HepG2 (cell line): ENCODE measurements around the gene POM121. TPM values are rescaled to one million over a fixed set of nuclear protein-coding genes. Genes with fewer than 3 reads are reported as not detected.
"Not testable (repeated sequence)": the region's sequence is repeated elsewhere in the genome, so short reads cannot be mapped to it uniquely, and the experiment has no call there.

Experiments used
- ATAC-seq: fragments of 200-7000 bp; cut with Tn5 transposase; 3 replicates; pipeline ENCODE4 v1.9.1; 2020; ENCODE audit warnings: mild to moderate bottlenecking, moderate library complexity
- BruUV-seq: library from RNA; stranded (reverse); fragments of 400-500 nt; replicated peaks from 2 replicates; lab custom pipeline; 2021; lab: Mats Ljungman, UMichigan
- CTCF ChIA-PET: fragments of 300-600 bp; formaldehyde crosslinking; extraction: SDS; loops from one replicate; lab custom pipeline; 2021; ENCODE audit warnings: low total read pairs, inconsistent platforms, low intra/inter-chr PET ratio; lab: Yijun Ruan, JAX
- POLR2A ChIA-PET: fragments of 350-600 bp; sonication (Branson Sonifier 250); formaldehyde crosslinking; loops from one replicate; lab custom pipeline; 2020; ENCODE audit warnings: antibody characterized with exemption, inconsistent platforms; lab: Yijun Ruan, JAX
- DNase-seq: peaks from one replicate; pipeline ENCODE4 v3.0.0-alpha.2; 2015; ENCODE audit warnings: low spot score
- FAIRE-seq: peaks from 3 replicates; lab custom pipeline; 2011; peaks lifted over from hg19 to GRCh38; lab: Jason Lieb, UNC
- H2AFZ ChIP-seq: one replicate; pipeline ENCODE4 v1.6.1; 2011; ENCODE audit warnings: low read length, inconsistent platforms
- H3K27ac ChIP-seq: fragments of 300-600 bp; 3 replicates; pipeline ENCODE4 v1.8.0; 2011; ENCODE audit warnings: mixed run types, mild to moderate bottlenecking, mixed read lengths, low read length, inconsistent platforms; ENCODE audit not compliant: insufficient read depth; ENCODE audit errors: extremely low read length
- H3K27me3 ChIP-seq, 2 experiments: fragments of 200-600 bp in 1 of 2; 2 replicates in 1 of 2; 3 replicates in 1 of 2; pipeline versions ENCODE4 v1.6.0 to v1.8.0; 2011; ENCODE audit warnings: low read length in 2 of 2, mild to moderate bottlenecking in 2 of 2, moderate library complexity in 2 of 2, inconsistent platforms in 1 of 2; ENCODE audit not compliant: insufficient read depth in 2 of 2, control insufficient read depth in 1 of 2
- H3K36me3 ChIP-seq, 2 experiments: fragments of 200-600 bp in 1 of 2; replicated peaks in 1 of 2; 2 replicates in 1 of 2; 3 replicates in 1 of 2; pipeline versions ENCODE4 v1.5.1 to v1.8.0; 2011; ENCODE audit warnings: low read length in 2 of 2, inconsistent platforms in 1 of 2; ENCODE audit not compliant: insufficient read depth in 2 of 2, control insufficient read depth in 1 of 2
- H3K4me1 ChIP-seq: 2 replicates; pipeline ENCODE4 v1.5.1; 2012; ENCODE audit warnings: low read length, inconsistent platforms; ENCODE audit not compliant: insufficient read depth
- H3K4me2 ChIP-seq: 2 replicates; pipeline ENCODE4 v1.6.0; 2011; ENCODE audit warnings: low read depth, low read length, inconsistent platforms
- H3K4me3 ChIP-seq, 3 experiments: fragments of 200-600 bp in 1 of 3; sonication (generic), shearing (Covaris generic) in 1 of 3; replicated peaks in 1 of 3; 2 replicates each; pipeline ENCODE4 v1.5.1; 2011 to 2016; ENCODE audit warnings: low read length in 3 of 3, inconsistent platforms in 2 of 3, low read depth in 2 of 3, mild to moderate bottlenecking in 2 of 3, control low read depth in 1 of 3, mixed read lengths in 1 of 3; ENCODE audit not compliant: insufficient read depth in 1 of 3
- H3K79me2 ChIP-seq: one replicate; pipeline ENCODE4 v1.6.1; 2011; ENCODE audit warnings: low read length, inconsistent platforms; ENCODE audit not compliant: insufficient read depth
- H3K9ac ChIP-seq: 2 replicates; pipeline ENCODE4 v1.6.0; 2011; ENCODE audit warnings: mild to moderate bottlenecking, low read depth, low read length, inconsistent platforms; ENCODE audit not compliant: insufficient read depth
- H3K9me3 ChIP-seq: 2 replicates; pipeline ENCODE4 v1.5.1; 2012; ENCODE audit warnings: mild to moderate bottlenecking, low read length
- H4K20me1 ChIP-seq: 2 replicates; pipeline ENCODE4 v1.6.0; 2011; ENCODE audit warnings: inconsistent platforms, mild to moderate bottlenecking, low read length, moderate library complexity; ENCODE audit not compliant: insufficient read depth
- CEBPG ChIP-seq: IDR thresholded peaks from 2 replicates; pipeline ENCODE4 v1.6.1; 2016
- FOXO1 ChIP-seq: sonication (generic); formaldehyde crosslinking; IDR thresholded peaks from 2 replicates; pipeline ENCODE4 v1.4.0; 2020; ENCODE audit warnings: missing genetic modification reagents
- GATAD2A ChIP-seq: IDR thresholded peaks from 2 replicates; pipeline ENCODE4 v1.6.1; 2016
- HDAC2 ChIP-seq: sonication (generic); formaldehyde crosslinking; IDR thresholded peaks from 2 replicates; pipeline ENCODE4 v1.4.0; 2020; ENCODE audit warnings: missing genetic modification reagents
- NR2C2 ChIP-seq: sonication (generic); formaldehyde crosslinking; IDR thresholded peaks from 2 replicates; pipeline ENCODE4 v1.4.0; 2020; ENCODE audit warnings: missing genetic modification reagents, mild to moderate bottlenecking, moderate library complexity, borderline replicate concordance
- REPIN1 ChIP-seq: sonication (generic); formaldehyde crosslinking; IDR thresholded peaks from 2 replicates; pipeline ENCODE4 v1.8.0; 2022; ENCODE audit warnings: missing genetic modification reagents, low read depth, mild to moderate bottlenecking, borderline replicate concordance
- SALL1 ChIP-seq: sonication (generic); formaldehyde crosslinking; IDR thresholded peaks from 2 replicates; pipeline ENCODE4 v1.8.0; 2022; ENCODE audit warnings: mild to moderate bottlenecking, missing genetic modification reagents
- SAP130 ChIP-seq: IDR thresholded peaks from 2 replicates; pipeline ENCODE4 v1.6.1; 2016; ENCODE audit warnings: low read depth
- SKI ChIP-seq: fragments of 450-650 bp; IDR thresholded peaks from one replicate; pipeline ENCODE4 v1.6.1; 2018; ENCODE audit warnings: mild to moderate bottlenecking; ENCODE audit not compliant: partially characterized antibody
- SKIL ChIP-seq: sonication (generic); formaldehyde crosslinking; IDR thresholded peaks from 2 replicates; pipeline ENCODE4 v1.8.0; 2022; ENCODE audit warnings: missing genetic modification reagents, mild to moderate bottlenecking, moderate library complexity, borderline replicate concordance
- THAP11 ChIP-seq: IDR thresholded peaks from 2 replicates; pipeline ENCODE4 v1.6.1; 2016; ENCODE audit warnings: missing biosample characterization, missing genetic modification reagents
- ZFX ChIP-seq: sonication (generic); formaldehyde crosslinking; IDR thresholded peaks from 2 replicates; pipeline ENCODE4 v1.4.0; 2020; ENCODE audit warnings: mild to moderate bottlenecking, low read depth, missing genetic modification reagents, moderate library complexity
- ZFY ChIP-seq: sonication (generic); formaldehyde crosslinking; IDR thresholded peaks from 2 replicates; pipeline ENCODE4 v1.4.0; 2020; ENCODE audit warnings: missing genetic modification reagents
- ZMYM4 ChIP-seq: sonication (generic); formaldehyde crosslinking; IDR thresholded peaks from 2 replicates; pipeline ENCODE4 v1.8.1; 2023; ENCODE audit warnings: mild to moderate bottlenecking, missing genetic modification reagents
- ZNF281 ChIP-seq: sonication (generic); formaldehyde crosslinking; IDR thresholded peaks from 2 replicates; pipeline ENCODE4 v1.4.0; 2020; ENCODE audit warnings: missing genetic modification reagents, borderline replicate concordance
- ZNF292 ChIP-seq: sonication (generic); formaldehyde crosslinking; IDR thresholded peaks from 2 replicates; pipeline ENCODE4 v1.8.1; 2022; ENCODE audit warnings: mild to moderate bottlenecking, low read depth, missing genetic modification reagents, borderline replicate concordance
- ZNF331 ChIP-seq: sonication (generic); formaldehyde crosslinking; IDR thresholded peaks from 2 replicates; pipeline ENCODE4 v1.4.0; 2020; ENCODE audit warnings: missing genetic modification reagents
- ZNF430 ChIP-seq: sonication (generic); formaldehyde crosslinking; IDR thresholded peaks from 2 replicates; pipeline ENCODE4 v1.9.0; 2021; ENCODE audit warnings: mild to moderate bottlenecking, missing genetic modification reagents
- ZSCAN21 ChIP-seq: sonication (generic); formaldehyde crosslinking; IDR thresholded peaks from 2 replicates; pipeline ENCODE4 v1.8.0; 2022; ENCODE audit warnings: mild to moderate bottlenecking, missing genetic modification reagents, moderate library complexity, borderline replicate concordance
- ZSCAN25 ChIP-seq: sonication (generic); formaldehyde crosslinking; IDR thresholded peaks from 2 replicates; pipeline ENCODE4 v1.8.0; 2022; ENCODE audit warnings: mild to moderate bottlenecking, missing genetic modification reagents
- WGBS: methylation state at CpG from one replicate; pipeline ENCODE4 v1.1.6; 2017; ENCODE audit warnings: low lambda C conversion rate; 5-methylcytosine and 5-hydroxymethylcytosine counted together
- in situ Hi-C: cut with HindIII; loops from 2 replicates; pipeline ENCODE4 v1.10.0; 2017; ENCODE audit warnings: low pct_unique_long_range_greater_than_20kb; ENCODE audit not compliant: extremely low pct_ligation_motif_present
- intact Hi-C: fragments of 100-400 bp; cut with micrococcal nuclease; formaldehyde crosslinking; loops from one replicate; pipeline ENCODE4 v1.10.0; 2022; ENCODE audit not compliant: unreplicated experiment
- polyA plus RNA-seq, 8 experiments: library from polyadenylated mRNA; depleted of rRNA in 3 of 8; stranded (reverse) in 7 of 8; unstranded in 1 of 8; fragments of >200 nt; fragmentation: Illumina TruSeq in 4 of 8; extraction: Trizol in 4 of 8; gene quantifications; 2 replicates each; pipeline versions ENCODE4 v1.2.1 to v1.2.3, GENCODE V29; 2011 to 2016; ENCODE audit warnings: low read depth in 4 of 8, missing spikeins in 1 of 8, mixed read lengths in 1 of 8; ENCODE audit not compliant: insufficient read depth in 1 of 8
- total RNA-seq, 5 experiments: library from RNA; depleted of rRNA; stranded (reverse); fragments of >200 nt; fragmentation: Illumina TruSeq; extraction: Trizol; gene quantifications; 2 replicates each; pipeline ENCODE4 v1.2.3, GENCODE V29; 2016; ENCODE audit warnings: low read depth in 1 of 5

Gene POM121
- total and polyA plus RNA-seq, 2 of the 13 experiments (the other 11 are each of a cell fraction or from before 2014, with no cell fraction given), result 8.4 to 10.3 TPM

- TF ChIP-seq REPIN1 (CRISPR knock-in tag), result peak; percentile 19; the same call in 1 of the 2 replicates
- TF ChIP-seq HDAC2 (CRISPR knock-in tag), result peak; percentile 26; the same call in 1 of the 2 replicates
- TF ChIP-seq ZFY (CRISPR knock-in tag), result peak; percentile 28; the same call in 1 of the 2 replicates
- TF ChIP-seq ZSCAN21 (CRISPR knock-in tag), result peak; percentile 34; the same call in 1 of the 2 replicates
- 0 out of 2 replicates have a peak, but pooled peaks have one; percentile 42 for TF ChIP-seq ZNF430 (CRISPR knock-in tag)
- TF ChIP-seq SKIL, result peak; percentile 59; the same call in 1 of the 2 replicates
- TF ChIP-seq SALL1 (CRISPR knock-in tag), result peak; percentile 64
- TF ChIP-seq ZNF331 (CRISPR knock-in tag), result 0 out of 2 replicates have a peak, but pooled peaks have one; percentile 34
- TF ChIP-seq SAP130 (CRISPR knock-in tag), result peak; percentile 35; the same call in 1 of the 2 replicates
- TF ChIP-seq ZNF292 (CRISPR knock-in tag), result peak; percentile 48; the same call in 1 of the 2 replicates
- TF ChIP-seq CEBPG (CRISPR knock-in tag), result 0 out of 2 replicates have a peak, but pooled peaks have one; percentile 11
- 0 out of 2 replicates have a peak, but pooled peaks have one; percentile 28 for TF ChIP-seq THAP11 (CRISPR knock-in tag)
- peak; percentile 52 for TF ChIP-seq GATAD2A
- peak; percentile 60 for TF ChIP-seq SKI
- TF ChIP-seq ZMYM4 (CRISPR knock-in tag), result peak; percentile 40; the same call in 1 of the 2 replicates
- TF ChIP-seq ZNF281 (CRISPR knock-in tag), result peak; percentile 93
- peak; percentile 89 for TF ChIP-seq ZSCAN25 (CRISPR knock-in tag)
- peak; percentile 38; the same call in 1 of the 2 replicates for TF ChIP-seq FOXO1 (CRISPR knock-in tag)
- TF ChIP-seq NR2C2, result 0 out of 2 replicates have a peak, but pooled peaks have one; percentile 15
- peak; percentile 73 for TF ChIP-seq ZFX (CRISPR knock-in tag)
Observed at GRCh38 chr7:72966892-72967291, 42.0 kb downstream of the POM121 start (continued).

- H3K4me1 ChIP-seq, H3K36me3 ChIP-seq, FAIRE-seq, DNase-seq, intact Hi-C loops, in situ Hi-C loops, H3K4me3 ChIP-seq, H3K27ac ChIP-seq, H2AFZ ChIP-seq, H3K79me2 ChIP-seq, ATAC-seq, POLR2A ChIA-PET, BruUV-seq, H3K27me3 ChIP-seq, H4K20me1 ChIP-seq, H3K9ac ChIP-seq, H3K4me2 ChIP-seq, H3K9me3 ChIP-seq, CTCF ChIA-PET: not testable (repeated sequence)
- WGBS, result 93% methylated on average over 17 of the region's 36 CpGs
Observed at GRCh38 chr7:72968980-72969516, 44.2 kb downstream of the POM121 start, which contains the start of gene TRIM74. Gene TRIM74, minus strand, starts transcription at chr7:72969466. Its CDS starts 3,309 bp downstream, at chr7:72966157.
